ENCODE data around the gene FPGT. TPM values are rescaled to one million over a fixed set of nuclear protein-coding genes. Genes with fewer than 3 reads are reported as not detected.
"Not testable (repeated sequence)": the region's sequence is repeated elsewhere in the genome, so short reads cannot be mapped to it uniquely, and the experiment has no call there.

Gene FPGT
- polyA plus RNA-seq, 4 donors, result 27.5 to 33.2 (median 30.4) TPM

- not testable (repeated sequence) for DNase-seq (ENCODE audit: low read depth in 4 of 4, low spot score in 3 of 4)
Observed at GRCh38 chr1:74253243-74253824, 55.3 kb downstream of the FPGT start.

Other genes starting within 250 kb of the FPGT start
- gene LRRIQ3, start 66 bp upstream of the FPGT start, polyA plus RNA-seq (ENCODE audit: insufficient read length in 4 of 4), result 1 to 10 TPM; 5.0 to 5.6 (median 5.1) TPM
- gene TNNI3K, start 37.1 kb downstream of the FPGT start, polyA plus RNA-seq (ENCODE audit: insufficient read length in 4 of 4), result 1 to 10 TPM in 3 of 4 donors, under 1 TPM in 1; 0.62 to 2.6 (median 2.1) TPM

All from right renal pelvis (tissue), 4 donors.